GM12878 (cell line): ENCODE results near the gene RANBP3. TPM values are rescaled to one million over a fixed set of nuclear protein-coding genes. Genes with fewer than 3 reads are reported as not detected.

Experiments
- ATAC-seq: fragments of 200-7000 bp; cut with Tn5 transposase; 3 replicates; pipeline ENCODE4 v1.9.1; 2020; ENCODE audit warnings: mild to moderate bottlenecking, moderate library complexity
- BruUV-seq: library from RNA; stranded (reverse); fragments of 400-500 nt; replicated peaks from 2 replicates; lab custom pipeline; 2021; lab: Mats Ljungman, UMichigan
- CTCF ChIA-PET: fragments of 300-600 bp; sonication (Branson Sonifier 250); formaldehyde crosslinking; extraction: SDS; loops from one replicate; lab custom pipeline; 2021; ENCODE audit warnings: inconsistent platforms; lab: Yijun Ruan, JAX
- POLR2A ChIA-PET: fragments of 350-600 bp; formaldehyde crosslinking; extraction: SDS; loops from one replicate; lab custom pipeline; 2021; ENCODE audit warnings: inconsistent platforms; lab: Charles Lee
- RAD21 ChIA-PET: fragments of 300-600 bp; sonication (Branson Sonifier 250); formaldehyde crosslinking; loops from one replicate; lab custom pipeline; 2023; ENCODE audit warnings: antibody characterized with exemption; ENCODE audit not compliant: unreplicated experiment; lab: Charles Lee
- SMC1A ChIA-PET: fragments of 300-600 bp; sonication (Branson Sonifier 250); formaldehyde crosslinking; loops from one replicate; lab custom pipeline; 2023; ENCODE audit not compliant: unreplicated experiment, uncharacterized antibody; lab: Charles Lee
- DNase-seq: peaks from one replicate; pipeline ENCODE4 v3.0.0-alpha.2; 2011; ENCODE audit warnings: low read depth, low spot score
- FAIRE-seq: peaks from 3 replicates; lab custom pipeline; 2011; peaks lifted over from hg19 to GRCh38; lab: Jason Lieb, UNC
- H2AFZ ChIP-seq: 2 replicates; pipeline ENCODE4 v1.6.0; 2011; ENCODE audit warnings: low read depth, low read length, control low read depth; ENCODE audit not compliant: control insufficient read depth
- H3K27ac ChIP-seq: 2 replicates; pipeline ENCODE4 v1.5.1; 2011; ENCODE audit warnings: control low read depth; ENCODE audit not compliant: control insufficient read depth, insufficient read depth
- H3K27me3 ChIP-seq, 2 experiments: replicated peaks in 1 of 2; 2 replicates each; pipeline versions ENCODE4 v1.6.0 to v1.6.1; 2011; ENCODE audit warnings: low read length in 1 of 2; ENCODE audit not compliant: control insufficient read depth in 2 of 2, insufficient read depth in 2 of 2
- H3K36me3 ChIP-seq, 2 experiments: 2 replicates each; pipeline ENCODE4 v1.5.1; 2011; ENCODE audit warnings: low read length in 1 of 2; ENCODE audit not compliant: control insufficient read depth in 2 of 2, insufficient read depth in 2 of 2
- H3K4me1 ChIP-seq: 2 replicates; pipeline ENCODE4 v1.6.1; 2011; ENCODE audit warnings: mild to moderate bottlenecking, low read length, moderate library complexity, mixed read lengths; ENCODE audit not compliant: control insufficient read depth, insufficient read depth
- H3K4me2 ChIP-seq: 2 replicates; pipeline ENCODE4 v1.6.0; 2011; ENCODE audit warnings: control low read depth; ENCODE audit not compliant: control insufficient read depth, insufficient read depth
- H3K4me3 ChIP-seq: fragments of 200-600 bp; sonication (generic); 2 replicates; pipeline ENCODE4 v1.5.1; 2016
- H3K79me2 ChIP-seq: 2 replicates; pipeline ENCODE4 v1.6.0; 2011; ENCODE audit warnings: low read length; ENCODE audit not compliant: control insufficient read depth, insufficient read depth
- H3K9ac ChIP-seq: 2 replicates; pipeline ENCODE4 v1.8.0; 2011; ENCODE audit warnings: low read length, control low read depth, mixed read lengths; ENCODE audit not compliant: control insufficient read depth, insufficient read depth
- H3K9me3 ChIP-seq: replicated peaks from 3 replicates; pipeline ENCODE4 v1.5.1; 2011; ENCODE audit warnings: mild to moderate bottlenecking, low read length; ENCODE audit not compliant: control insufficient read depth, insufficient read depth
- H4K20me1 ChIP-seq: 2 replicates; pipeline ENCODE4 v1.6.0; 2011; ENCODE audit not compliant: control insufficient read depth, insufficient read depth
- BMI1 ChIP-seq: fragments of 450-650 bp; IDR thresholded peaks from 2 replicates; pipeline ENCODE4 v1.6.1; 2016; ENCODE audit warnings: mild to moderate bottlenecking, moderate library complexity, borderline replicate concordance
- BRCA1 ChIP-seq: IDR thresholded peaks from 2 replicates; pipeline ENCODE4 v1.6.1; 2011; ENCODE audit warnings: low read depth, low read length, improper control_type of control experiment
- CUX1 ChIP-seq: IDR thresholded peaks from 2 replicates; pipeline ENCODE4 v1.6.1; 2012; ENCODE audit warnings: improper control_type of control experiment, low read depth, low read length; ENCODE audit not compliant: insufficient replicate concordance
- MAX ChIP-seq: IDR thresholded peaks from 2 replicates; pipeline ENCODE4 v1.6.1; 2012; ENCODE audit warnings: low read depth, low read length, improper control_type of control experiment
- NBN ChIP-seq: fragments of 450-650 bp; IDR thresholded peaks from 2 replicates; pipeline ENCODE4 v1.6.1; 2016
- NFXL1 ChIP-seq: fragments of 450-650 bp; IDR thresholded peaks from 2 replicates; pipeline ENCODE4 v1.6.1; 2017; ENCODE audit warnings: antibody characterized with exemption, mild to moderate bottlenecking, borderline replicate concordance
- RBBP5 ChIP-seq: fragments of 200-600 bp; sonication (generic); conservative IDR thresholded peaks from 2 replicates; pipeline ENCODE4 v1.6.1; 2016
- SIN3A ChIP-seq: IDR thresholded peaks from 2 replicates; pipeline ENCODE4 v1.6.1; 2012; ENCODE audit warnings: low read depth, low read length, improper control_type of control experiment
- ZBTB33 ChIP-seq: fragments of 450-650 bp; IDR thresholded peaks from 2 replicates; pipeline ENCODE4 v1.6.1; 2017; ENCODE audit warnings: mild to moderate bottlenecking
- ZNF274 ChIP-seq: IDR thresholded peaks from one replicate; pipeline ENCODE4 v1.8.0; 2011; ENCODE audit not compliant: insufficient read length, insufficient read depth
- WGBS: methylation state at CpG from one replicate; pipeline ENCODE4 v1.1.6; 2016; ENCODE audit warnings: low lambda C conversion rate; ENCODE audit not compliant: insufficient replicate concordance, insufficient coverage; ENCODE audit errors: missing lambda C conversion rate; 5-methylcytosine and 5-hydroxymethylcytosine counted together
- in situ Hi-C: fragments of 300-500 bp; cut with MboI; formaldehyde crosslinking; loops from 9 replicates; pipeline ENCODE4 v1.14.3; 2018; ENCODE audit warnings: mixed read lengths
- intact Hi-C: fragments of 100-400 bp; cut with micrococcal nuclease; formaldehyde crosslinking; loops from one replicate; pipeline ENCODE4 v1.14.2; 2022; ENCODE audit not compliant: unreplicated experiment
- polyA plus RNA-seq, 11 experiments: library from polyadenylated mRNA; depleted of rRNA in 4 of 11; unstranded in 6 of 11; stranded (reverse) in 5 of 11; fragments of >200 nt; fragmentation: Nextera tagmentation in 4 of 11; fragmentation: Illumina TruSeq in 1 of 11; extraction: Ambion mirVana in 4 of 11; extraction: Trizol in 1 of 11; gene quantifications; 1 replicate in 1 of 11; 2 replicates in 10 of 11; pipeline versions ENCODE4 v1.2.1 to v1.2.3, GENCODE V29; 2011 to 2016; ENCODE audit warnings: inconsistent platforms in 2 of 11, missing spikeins in 2 of 11, low read depth in 1 of 11
- total RNA-seq, 4 experiments: library from RNA; depleted of rRNA in 3 of 4; stranded (reverse); fragments of >200 nt in 3 of 4; fragmentation: Illumina TruSeq in 1 of 4; extraction: Trizol in 1 of 4; gene quantifications; 2 replicates each; pipeline versions ENCODE4 v1.2.1 to v1.2.3, GENCODE V29; 2013 to 2021

Gene RANBP3
- total and polyA plus RNA-seq, 10 of the 15 experiments (the other 5 are each of a cell fraction or from before 2014, with no cell fraction given): 1.1 to 81.6 (median 60.0) TPM

- no peak overlapping the region for H3K9ac ChIP-seq
- ChIA-PET SMC1A (no interaction called here), POLR2A (no interaction called here), CTCF (no interaction called here), RAD21 (interaction anchor here (0.5 kb wide), 1 partner anchor 1555 kb away, joined by 3 read pairs; no protein-coding TSS in a partner anchor)
- no peak overlapping the region for H3K27ac ChIP-seq
- H3K4me2 ChIP-seq: no peak overlapping the region
- no peaks in the 10 kb centered on the region for H3K9me3 ChIP-seq
- in situ Hi-C loops (no loop called here), intact Hi-C loops (no loop called here)
- BruUV-seq: no TSS peak
- H3K27me3 ChIP-seq: no peaks in the 10 kb centered on the region
- H3K79me2 ChIP-seq: no peaks in the 10 kb centered on the region
- H2AFZ ChIP-seq: no peak overlapping the region
- DNase-seq (no peak), ATAC-seq (no peak), FAIRE-seq (no peak)
- TF ChIP-seq BMI1 (no peak), SIN3A (no peak), MAX (no peak), RBBP5 (no peak), CUX1 (no peak), NFXL1 (no peak), ZBTB33 (no peak), ZNF274 (no peak), NBN (no peak), BRCA1 (no peak)
- H3K36me3 ChIP-seq: peaks cover 10 to 43% of the 10 kb centered on the region in 2 experiments
- 94% methylated on average over 20 of the region's 20 CpGs for WGBS
- no peaks in the 10 kb centered on the region for H4K20me1 ChIP-seq
- H3K4me1 ChIP-seq: no peaks in the 10 kb centered on the region
- no peak overlapping the region for H3K4me3 ChIP-seq
Measured at GRCh38 chr19:5918463-5919079, 59.4 kb downstream of the RANBP3 start.
